Measurements from ENCODE around the gene MCMBP.

The MCMBP gene

GRCh38 chr10:119780879-119781480, 91.7 kb downstream of the MCMBP start:
- Histone ChIP-seq H3K36me3 (replicated peaks; ENCODE audit: low read depth, low read length) (no peaks in the 10 kb centered on the region), H3K27ac (ENCODE audit: low read length) (no peak overlapping the region), H3K27me3 (ENCODE audit: low read depth, low read length) (no peaks in the 10 kb centered on the region), H2AFZ (ENCODE audit: low read depth, low read length) (no peak overlapping the region), H3K4me2 (ENCODE audit: low read length) (no peak overlapping the region), H3K4me1 (ENCODE audit: low read length) (peaks cover 20% of the 10 kb centered on the region), H3K4me3 (ENCODE audit: low read length) (no peak overlapping the region), H3K79me2 (ENCODE audit: low read length) (no peaks in the 10 kb centered on the region), H4K20me1 (ENCODE audit: insufficient read depth, low read length) (peaks cover 3% of the 10 kb centered on the region; the same call in 1 of the 2 replicates), H3K9me3 (ENCODE audit: insufficient read depth, low read length) (no peaks in the 10 kb centered on the region), H3K9ac (ENCODE audit: low read length) (no peak overlapping the region)
- no peak for TF ChIP-seq CTCF (IDR thresholded peaks at IDR 0.05; ENCODE audit: low read depth, low read length)
- TF ChIP-seq EZH2phosphoT487 (IDR thresholded peaks at IDR 0.05; ENCODE audit: low read depth): no peak

All from OCI-LY3 (cell line).